ENCODE measurements around the gene PCP4L1.

GRCh38 chr1:161244888-161245287, 13.7 kb upstream of the PCP4L1 start:
- no peak for TF ChIP-seq TAF1 (IDR thresholded peaks at IDR 0.05; ENCODE audit: low read depth, low read length)
- no peak for TF ChIP-seq POLR2A (IDR thresholded peaks at IDR 0.05; ENCODE audit: low read depth, low read length)

Data from GM12891 (cell line).